ENCODE results near the gene ATP6V0A1. TPM values are rescaled to one million over a fixed set of nuclear protein-coding genes. Genes with fewer than 3 reads are reported as not detected.

Gene ATP6V0A1
- total RNA-seq, 1 donor from 2014 or later = 103 TPM

- H3K4me1 Mint-ChIP-seq (ENCODE audit: unreplicated experiment) = peaks cover 17% of the 10 kb centered on the region
- peaks cover 6% of the 10 kb centered on the region for H3K27me3 Mint-ChIP-seq (ENCODE audit: unreplicated experiment)
- no peak overlapping the region for H3K27ac Mint-ChIP-seq (ENCODE audit: unreplicated experiment)
- H3K4me3 Mint-ChIP-seq (ENCODE audit: unreplicated experiment) = peak overlapping the region; percentile 92
- no peak for TF ChIP-seq CTCF (IDR thresholded peaks at IDR 0.05; ENCODE audit: unreplicated experiment)
- H3K9me3 Mint-ChIP-seq (ENCODE audit: unreplicated experiment) = no peaks in the 10 kb centered on the region
- no peaks in the 10 kb centered on the region for H3K36me3 Mint-ChIP-seq (ENCODE audit: low read depth, unreplicated experiment)
- no peak for DNase-seq (ENCODE audit: low spot score)
These were observed 94.6 kb downstream of the ATP6V0A1 start for GRCh38 chr17:42553161-42553818.

GRCh38 chr17:42553866-42554249, 95.2 kb downstream of the ATP6V0A1 start:
- no peak for DNase-seq (ENCODE audit: low spot score)
- Mint-ChIP-seq H3K4me1 (ENCODE audit: unreplicated experiment) (peaks cover 15% of the 10 kb centered on the region), H3K4me3 (ENCODE audit: unreplicated experiment) (peak overlapping the region; percentile 92), H3K27ac (ENCODE audit: unreplicated experiment) (no peak overlapping the region), H3K27me3 (ENCODE audit: unreplicated experiment) (peaks cover 6% of the 10 kb centered on the region), H3K9me3 (ENCODE audit: unreplicated experiment) (no peaks in the 10 kb centered on the region), H3K36me3 (ENCODE audit: low read depth, unreplicated experiment) (no peaks in the 10 kb centered on the region)
- no peak for TF ChIP-seq CTCF (IDR thresholded peaks at IDR 0.05; ENCODE audit: unreplicated experiment)

- H3K27ac Mint-ChIP-seq (ENCODE audit: unreplicated experiment) = peak overlapping the region; percentile 30
- peak overlapping the region; percentile 92 for H3K4me3 Mint-ChIP-seq (ENCODE audit: unreplicated experiment)
- H3K4me1 Mint-ChIP-seq (ENCODE audit: unreplicated experiment) = peaks cover 14% of the 10 kb centered on the region
- no peak for TF ChIP-seq CTCF (IDR thresholded peaks at IDR 0.05; ENCODE audit: unreplicated experiment)
- peak; percentile 89 for DNase-seq (ENCODE audit: low spot score)
- no peaks in the 10 kb centered on the region for H3K36me3 Mint-ChIP-seq (ENCODE audit: low read depth, unreplicated experiment)
- H3K27me3 Mint-ChIP-seq (ENCODE audit: unreplicated experiment) = peaks cover 3% of the 10 kb centered on the region
- no peaks in the 10 kb centered on the region for H3K9me3 Mint-ChIP-seq (ENCODE audit: unreplicated experiment)
These were observed 95.8 kb downstream of the ATP6V0A1 start for GRCh38 chr17:42554250-42555121.

- H3K27me3 Mint-ChIP-seq (ENCODE audit: unreplicated experiment) = peaks cover 3% of the 10 kb centered on the region
- no peak for DNase-seq (ENCODE audit: low spot score)
- no peaks in the 10 kb centered on the region for H3K36me3 Mint-ChIP-seq (ENCODE audit: low read depth, unreplicated experiment)
- no peaks in the 10 kb centered on the region for H3K9me3 Mint-ChIP-seq (ENCODE audit: unreplicated experiment)
- H3K4me1 Mint-ChIP-seq (ENCODE audit: unreplicated experiment) = peaks cover 14% of the 10 kb centered on the region
- TF ChIP-seq CTCF (IDR thresholded peaks at IDR 0.05; ENCODE audit: unreplicated experiment) = no peak
- H3K4me3 Mint-ChIP-seq (ENCODE audit: unreplicated experiment) = peak overlapping the region; percentile 92
- no peak overlapping the region for H3K27ac Mint-ChIP-seq (ENCODE audit: unreplicated experiment)
These were observed 96.5 kb downstream of the ATP6V0A1 start for GRCh38 chr17:42555122-42555622.
